Measurements from ENCODE around the gene CLSTN2. TPM values are rescaled to one million over a fixed set of nuclear protein-coding genes. Genes with fewer than 3 reads are reported as not detected.

Gene CLSTN2
- total RNA-seq, 1 experiment from 2014 or later = 0.02 TPM

DNA sequence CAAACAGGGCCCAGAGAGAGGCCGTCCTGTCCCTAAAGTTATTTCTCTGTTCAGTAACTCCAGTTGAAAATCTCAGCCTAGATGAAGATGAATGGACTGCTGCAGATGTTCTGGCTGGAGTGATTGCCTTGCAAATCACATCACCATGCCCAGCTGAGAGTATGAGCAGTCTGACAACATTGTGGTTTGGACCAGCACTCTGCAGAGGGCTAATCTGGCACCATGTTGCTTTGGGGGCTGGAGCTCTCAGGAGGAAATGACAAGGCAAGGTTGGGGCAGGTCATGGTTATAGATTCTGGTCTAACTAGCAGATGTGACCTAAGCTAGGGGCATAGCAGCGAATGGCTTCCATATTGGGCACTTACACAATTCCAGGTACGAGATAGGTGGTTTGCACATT, 314.2 kb downstream of the CLSTN2 start:
- no peak overlapping the region for H2AFZ ChIP-seq (ENCODE audit: low read depth, low read length, poor library complexity, severe bottlenecking)
- CTCF ChIA-PET = no interaction called here

More for the DNA sequence above, 314.2 kb downstream of the CLSTN2 start:
- Histone ChIP-seq H3K4me3 (replicated peaks in 1 of 2; ENCODE audit: low read depth in 1 of 2, low read length in 2 of 2) (no peak overlapping the region), H3K27me3 (ENCODE audit: insufficient read depth, low read length) (peaks cover 12% of the 10 kb centered on the region), H3K27ac (ENCODE audit: low read depth, low read length) (no peak overlapping the region), H3K79me2 (ENCODE audit: insufficient read depth, low read length) (no peaks in the 10 kb centered on the region), H4K20me1 (ENCODE audit: insufficient read depth) (no peaks in the 10 kb centered on the region), H3K36me3 (ENCODE audit: control insufficient read depth in 1 of 2, insufficient read depth in 2 of 2, low read length in 2 of 2) (no peaks in the 10 kb centered on the region), H3K4me2 (ENCODE audit: low read length) (no peak overlapping the region), H3K9ac (ENCODE audit: low read length) (no peak overlapping the region), H3K9me3 (ENCODE audit: control insufficient read depth in 1 of 2, insufficient read depth in 1 of 2, low read depth in 1 of 2, low read length in 2 of 2) (no peaks in the 10 kb centered on the region), H3K9me2 (ENCODE audit: insufficient read depth) (no peaks in the 10 kb centered on the region), H3K4me1 (ENCODE audit: control insufficient read depth in 1 of 2, insufficient read depth in 2 of 2, low read length in 2 of 2) (no peaks in the 10 kb centered on the region)
- ATAC-seq (no peak), DNase-seq (ENCODE audit: low read depth, low spot score) (no peak)
- RAD21 ChIA-PET (ENCODE audit: low non-redundant PET in 1 of 2, low total read pairs in 2 of 2, uncharacterized antibody in 2 of 2, unreplicated experiment in 2 of 2) = no interaction called here
- intact Hi-C loops (cut with micrococcal nuclease) = no loop called here
- BruUV-seq (replicated peaks) = no TSS peak
- POLR2A ChIA-PET = no interaction called here
- TF ChIP-seq EGR1 (IDR thresholded peaks at IDR 0.05; ENCODE audit: low read depth) (no peak), CEBPB (IDR thresholded peaks at IDR 0.05; ENCODE audit: low read depth) (no peak), CBX3 (IDR thresholded peaks at IDR 0.05; ENCODE audit: low read depth) (no peak), EZH2 (IDR thresholded peaks at IDR 0.05) (no peak), POLR2AphosphoS5 (IDR thresholded peaks at IDR 0.05; ENCODE audit: low read depth, low read length) (no peak)
- TF ChIP-seq, protein P1, sequence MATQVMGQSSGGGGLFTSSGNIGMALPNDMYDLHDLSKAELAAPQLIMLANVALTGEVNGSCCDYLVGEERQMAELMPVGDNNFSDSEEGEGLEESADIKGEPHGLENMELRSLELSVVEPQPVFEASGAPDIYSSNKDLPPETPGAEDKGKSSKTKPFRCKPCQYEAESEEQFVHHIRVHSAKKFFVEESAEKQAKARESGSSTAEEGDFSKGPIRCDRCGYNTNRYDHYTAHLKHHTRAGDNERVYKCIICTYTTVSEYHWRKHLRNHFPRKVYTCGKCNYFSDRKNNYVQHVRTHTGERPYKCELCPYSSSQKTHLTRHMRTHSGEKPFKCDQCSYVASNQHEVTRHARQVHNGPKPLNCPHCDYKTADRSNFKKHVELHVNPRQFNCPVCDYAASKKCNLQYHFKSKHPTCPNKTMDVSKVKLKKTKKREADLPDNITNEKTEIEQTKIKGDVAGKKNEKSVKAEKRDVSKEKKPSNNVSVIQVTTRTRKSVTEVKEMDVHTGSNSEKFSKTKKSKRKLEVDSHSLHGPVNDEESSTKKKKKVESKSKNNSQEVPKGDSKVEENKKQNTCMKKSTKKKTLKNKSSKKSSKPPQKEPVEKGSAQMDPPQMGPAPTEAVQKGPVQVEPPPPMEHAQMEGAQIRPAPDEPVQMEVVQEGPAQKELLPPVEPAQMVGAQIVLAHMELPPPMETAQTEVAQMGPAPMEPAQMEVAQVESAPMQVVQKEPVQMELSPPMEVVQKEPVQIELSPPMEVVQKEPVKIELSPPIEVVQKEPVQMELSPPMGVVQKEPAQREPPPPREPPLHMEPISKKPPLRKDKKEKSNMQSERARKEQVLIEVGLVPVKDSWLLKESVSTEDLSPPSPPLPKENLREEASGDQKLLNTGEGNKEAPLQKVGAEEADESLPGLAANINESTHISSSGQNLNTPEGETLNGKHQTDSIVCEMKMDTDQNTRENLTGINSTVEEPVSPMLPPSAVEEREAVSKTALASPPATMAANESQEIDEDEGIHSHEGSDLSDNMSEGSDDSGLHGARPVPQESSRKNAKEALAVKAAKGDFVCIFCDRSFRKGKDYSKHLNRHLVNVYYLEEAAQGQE (IDR thresholded peaks at IDR 0.05; ENCODE audit: low read depth) = no peak

Measured in HCT116 (cell line).